Retinal pigment epithelial cell (primary cell): ENCODE measurements around the gene PRDM5.

Source experiments
- DNase-seq: peaks from one replicate; pipeline ENCODE4 v3.0.0-alpha.2; 2010; ENCODE audit warnings: low read depth
- H3K4me3 ChIP-seq: 2 replicates; pipeline ENCODE4 v1.5.1; 2011; ENCODE audit warnings: mild to moderate bottlenecking, low read length, control low read depth, moderate library complexity
- CTCF ChIP-seq: conservative IDR thresholded peaks from 2 replicates; pipeline ENCODE4 v1.5.1; 2011; ENCODE audit warnings: low read depth, low read length, control low read depth, inconsistent platforms

PRDM5 gene

GRCh38 chr4:120683897-120684540, 238.5 kb downstream of the PRDM5 start:
- H3K4me3 ChIP-seq = no peak overlapping the region
- DNase-seq = no peak

GRCh38 chr4:120682981-120683380, 239.5 kb downstream of the PRDM5 start:
- DNase-seq = no peak
- no peak for TF ChIP-seq CTCF
- no peak overlapping the region for H3K4me3 ChIP-seq

More at GRCh38 chr4:120683897-120684540, 238.5 kb downstream of the PRDM5 start:
- no peak for TF ChIP-seq CTCF

GRCh38 chr4:120680647-120681228, 241.8 kb downstream of the PRDM5 start:
- TF ChIP-seq CTCF = no peak
- H3K4me3 ChIP-seq = no peak overlapping the region
- no peak for DNase-seq

GRCh38 chr4:120673696-120674095, 248.8 kb downstream of the PRDM5 start:
- TF ChIP-seq CTCF = no peak
- no peak overlapping the region for H3K4me3 ChIP-seq
- DNase-seq = no peak

- no peak for TF ChIP-seq CTCF
- no peak for DNase-seq
- H3K4me3 ChIP-seq = no peak overlapping the region
Observed at GRCh38 chr4:120672558-120673147, 249.9 kb downstream of the PRDM5 start.

GRCh38 chr4:120672076-120672475, 250.4 kb downstream of the PRDM5 start:
- no peak for TF ChIP-seq CTCF
- DNase-seq = no peak
- no peak overlapping the region for H3K4me3 ChIP-seq

GRCh38 chr4:120671538-120671937, 251.0 kb downstream of the PRDM5 start:
- DNase-seq = no peak
- no peak for TF ChIP-seq CTCF
- no peak overlapping the region for H3K4me3 ChIP-seq
